CD4-positive, alpha-beta T cell treated with Interleukin-17A for 1 hour (primary cell): ENCODE measurements around the gene AKT3.

ENCODE experiments used
- DNase-seq: peaks from one replicate; pipeline ENCODE4 v3.0.0-alpha.2; 2020

The AKT3 gene

GRCh38 chr1:243500512-243500911 lies 349.5 kb downstream of the AKT3 start:
- DNase-seq = no peak

GRCh38 chr1:243499711-243500110 lies 350.3 kb downstream of the AKT3 start:
- DNase-seq = no peak

GRCh38 chr1:243499248-243499647 lies 350.8 kb downstream of the AKT3 start:
- DNase-seq = no peak

- no peak for DNase-seq
These were observed 351.9 kb downstream of the AKT3 start for GRCh38 chr1:243497939-243498681.

GRCh38 chr1:243496806-243497205 lies 353.2 kb downstream of the AKT3 start:
- DNase-seq = no peak

GRCh38 chr1:243496187-243496646 lies 353.8 kb downstream of the AKT3 start:
- DNase-seq = no peak

GRCh38 chr1:243495442-243496186 lies 354.4 kb downstream of the AKT3 start:
- DNase-seq = no peak

- no peak for DNase-seq
These were observed 355.2 kb downstream of the AKT3 start for GRCh38 chr1:243494741-243495431.

- no peak for DNase-seq
These were observed 356.6 kb downstream of the AKT3 start for GRCh38 chr1:243493156-243494129.

- no peak for DNase-seq
These were observed 359.0 kb downstream of the AKT3 start for GRCh38 chr1:243490748-243491686.

- DNase-seq = no peak
These were observed 360.1 kb downstream of the AKT3 start for GRCh38 chr1:243489681-243490546.

- no peak for DNase-seq
These were observed 360.9 kb downstream of the AKT3 start for GRCh38 chr1:243489158-243489527.

- no peak for DNase-seq
These were observed 361.4 kb downstream of the AKT3 start for GRCh38 chr1:243488459-243489157.

- DNase-seq = peak; percentile 33
These were observed 362.3 kb downstream of the AKT3 start for GRCh38 chr1:243487649-243488227.

- no peak for DNase-seq
These were observed 362.9 kb downstream of the AKT3 start for GRCh38 chr1:243487036-243487648.

- no peak for DNase-seq
These were observed 366.1 kb downstream of the AKT3 start for GRCh38 chr1:243483952-243484351.

GRCh38 chr1:243483071-243483771 lies 366.8 kb downstream of the AKT3 start:
- DNase-seq = no peak
